Globus pallidus (tissue), 1 donor: ENCODE measurements around the gene NR3C1.

Experiments used
- DNase-seq: peaks from one replicate; pipeline ENCODE4 v3.0.0-alpha.2; 2015; ENCODE audit warnings: low spot score

NR3C1 gene

DNA sequence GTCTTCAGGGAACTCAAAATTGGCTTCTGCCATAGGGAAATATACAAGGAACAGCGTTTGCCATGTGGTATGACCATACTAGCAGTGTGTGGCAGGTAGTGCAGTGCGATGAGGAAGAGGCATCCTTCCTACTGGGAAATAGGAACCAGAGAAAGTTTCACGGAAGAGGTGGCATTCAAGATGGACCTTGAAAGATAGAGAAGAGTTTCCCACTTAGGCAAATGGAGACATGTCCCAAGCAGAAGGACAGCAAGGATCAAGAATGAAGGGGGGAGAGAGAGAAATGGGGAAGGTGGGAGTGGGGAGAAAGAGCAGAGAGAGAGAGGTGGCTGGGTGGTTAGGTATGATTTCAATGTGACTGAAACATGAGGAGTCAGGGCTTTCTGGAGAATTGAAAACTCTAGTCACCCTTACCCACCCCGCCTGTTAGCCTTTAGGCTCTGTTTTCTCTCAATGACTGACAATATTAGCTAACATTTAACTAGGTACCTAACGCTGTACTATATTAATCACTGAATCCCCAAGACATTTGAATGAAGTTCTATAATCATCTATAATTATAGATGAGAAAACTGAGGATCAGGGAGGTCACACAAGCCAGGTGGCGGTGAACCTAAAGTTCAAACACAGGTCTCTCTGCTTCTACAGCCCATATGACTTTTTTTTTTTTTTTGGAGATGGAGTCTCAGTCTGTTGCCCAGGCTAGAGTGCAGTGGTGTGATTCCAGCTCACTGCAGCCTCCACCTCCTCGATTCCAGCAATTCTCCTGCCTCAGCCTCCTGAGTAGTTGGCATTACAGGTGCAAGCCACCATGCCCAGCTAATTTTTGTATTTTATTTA lies 171.3 kb downstream of the NR3C1 start:
- DNase-seq: no peak

DNA sequence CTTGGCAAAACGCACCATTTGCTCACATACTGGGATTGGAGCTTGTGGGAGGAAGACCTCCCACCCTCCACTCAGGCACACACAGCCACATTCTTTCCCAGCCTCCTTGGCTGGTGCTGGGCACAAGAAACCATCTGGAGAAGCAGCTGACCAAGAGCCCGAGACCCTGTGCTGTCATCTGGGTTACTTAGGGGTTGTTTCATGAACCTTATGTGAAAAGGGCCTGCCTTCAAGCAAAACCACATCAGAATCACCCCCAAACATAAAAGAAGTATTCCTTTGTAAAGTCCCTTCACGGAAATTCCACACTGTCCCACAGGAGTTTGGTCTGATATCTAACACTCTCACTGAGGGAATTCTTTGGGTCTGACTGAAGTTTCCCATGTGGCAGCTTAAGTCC lies 172.1 kb downstream of the NR3C1 start:
- no peak for DNase-seq

DNA sequence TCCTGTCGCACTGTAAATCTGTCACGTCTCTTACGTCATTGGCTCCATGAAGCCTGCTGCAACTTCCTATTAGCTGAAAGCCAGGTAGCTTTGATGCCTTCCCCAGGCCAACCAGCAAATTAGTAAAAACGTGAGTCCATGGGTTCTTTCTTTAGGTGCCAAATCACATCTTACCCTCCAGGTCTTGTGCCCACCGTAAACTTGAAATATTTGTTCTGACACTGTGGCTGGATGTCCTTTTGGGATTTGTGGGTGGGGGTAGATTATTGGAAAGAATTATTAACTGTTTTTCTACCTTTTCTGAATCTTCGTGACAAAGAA lies 172.8 kb downstream of the NR3C1 start:
- no peak for DNase-seq

DNA sequence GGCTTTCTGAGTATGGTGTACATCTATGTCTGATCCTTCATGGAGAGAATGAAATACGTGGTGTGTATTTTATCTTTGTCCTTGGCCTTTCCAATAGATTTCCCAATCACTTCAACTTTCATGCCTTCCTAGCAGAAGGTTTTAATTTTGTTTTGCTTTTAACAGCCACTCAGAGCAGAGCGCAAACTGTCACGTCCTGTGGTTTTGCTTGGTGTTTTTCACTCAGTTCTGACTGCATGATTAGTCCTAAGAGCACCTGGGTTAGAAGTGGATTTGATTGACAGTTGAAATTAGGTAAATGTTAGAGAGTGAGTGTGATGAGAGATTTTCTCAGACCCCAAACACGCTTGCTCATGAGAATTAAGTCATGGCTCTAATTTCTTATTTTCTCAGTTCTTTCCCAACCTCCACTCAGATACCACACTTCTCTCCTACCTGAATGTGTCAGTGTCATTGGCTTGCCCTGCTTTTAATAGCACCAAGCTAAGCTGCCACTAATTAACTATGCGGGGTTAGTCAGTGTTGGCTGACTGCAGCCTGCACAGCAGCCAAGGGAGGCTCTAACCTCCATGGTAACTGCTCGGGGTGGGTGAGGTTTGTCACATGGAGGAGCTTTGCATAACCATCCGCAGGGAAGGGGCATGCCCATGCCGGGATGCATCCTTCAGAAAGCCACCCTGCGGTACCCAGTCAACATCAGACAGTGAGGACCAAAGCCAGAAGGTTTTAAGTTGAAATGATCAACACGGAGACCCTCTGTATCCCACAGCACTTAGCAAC lies 173.4 kb downstream of the NR3C1 start:
- DNase-seq: peak; percentile 24

DNA sequence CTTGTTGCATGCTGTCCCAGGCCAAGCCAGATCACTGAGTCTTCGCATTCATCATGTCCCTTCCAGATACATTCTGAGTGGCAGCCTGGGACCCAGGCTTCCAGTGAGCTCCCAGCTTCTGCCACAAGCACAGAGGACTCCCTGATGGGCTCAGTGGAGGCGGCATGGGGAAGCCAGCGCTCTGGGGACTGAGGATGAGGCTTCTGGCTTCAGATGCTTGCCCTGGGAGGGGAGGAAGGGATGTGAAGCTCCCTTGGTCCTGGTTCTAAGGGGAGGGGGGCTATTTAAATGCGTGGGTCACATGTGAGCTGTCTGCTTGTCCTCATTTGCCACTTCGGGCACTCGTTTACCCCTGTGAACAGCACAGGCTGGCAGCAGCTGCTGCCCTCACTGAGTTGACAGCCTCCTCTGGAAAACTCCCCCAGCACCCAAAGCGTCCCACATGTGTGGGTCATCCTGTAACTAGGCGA lies 174.0 kb downstream of the NR3C1 start:
- no peak for DNase-seq

DNA sequence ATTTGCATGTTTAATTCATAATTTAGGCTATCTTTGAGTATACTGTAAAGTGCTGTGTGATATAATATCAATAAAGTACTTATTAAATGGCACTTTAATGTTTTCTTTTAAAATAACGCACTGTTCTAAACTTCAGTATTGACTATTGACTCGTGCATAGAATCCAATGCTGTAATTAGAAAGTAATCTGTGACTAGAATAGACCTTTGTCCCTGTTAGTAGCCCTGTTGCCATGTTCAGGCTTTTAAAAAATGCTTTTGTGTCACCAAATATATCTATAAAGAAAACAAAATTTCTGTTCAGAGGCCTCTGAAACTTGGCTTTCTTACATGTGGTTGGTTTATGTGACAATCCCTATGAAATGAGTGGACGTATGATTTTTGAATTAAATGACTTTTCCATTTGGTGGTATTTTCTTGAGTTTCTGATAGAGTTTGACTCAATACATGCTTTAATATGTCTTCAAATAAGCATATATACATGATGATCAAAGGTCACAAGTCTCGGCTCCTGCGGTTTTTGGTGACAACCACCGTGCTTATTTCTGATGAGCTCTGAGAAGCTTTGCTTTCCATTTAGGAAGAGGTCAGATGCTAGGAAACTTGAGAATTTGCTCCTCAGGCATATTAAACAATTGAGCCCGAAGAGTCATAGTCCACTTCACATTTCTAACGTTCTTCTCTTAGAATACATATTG lies 174.7 kb downstream of the NR3C1 start:
- no peak for DNase-seq
